MM.1S (cell line): ENCODE results near the gene SNF8.

ENCODE experiments used
- DNase-seq: peaks from one replicate; pipeline ENCODE4 v3.0.0-alpha.2; 2015
- H2AFZ ChIP-seq: fragments of 300-600 bp; sonication (generic); 2 replicates; pipeline ENCODE4 v1.6.0; 2016; ENCODE audit warnings: antibody characterized with exemption, low read length
- H3F3A ChIP-seq: fragments of 300-600 bp; sonication (generic); 2 replicates; pipeline ENCODE4 v1.6.1; 2016; ENCODE audit warnings: mild to moderate bottlenecking, antibody characterized with exemption, low read length, moderate library complexity, mixed read lengths; ENCODE audit not compliant: insufficient read depth
- H3K27ac ChIP-seq: fragments of 300-600 bp; sonication (generic); 2 replicates; pipeline ENCODE4 v1.5.1; 2016; ENCODE audit warnings: mild to moderate bottlenecking, low read length
- H3K27me3 ChIP-seq: fragments of 300-600 bp; sonication (generic); replicated peaks from 2 replicates; pipeline ENCODE4 v1.6.0; 2016; ENCODE audit warnings: low read length; ENCODE audit not compliant: insufficient read depth
- H3K36me3 ChIP-seq: fragments of 300-600 bp; sonication (generic); replicated peaks from 2 replicates; pipeline ENCODE4 v1.6.1; 2016; ENCODE audit warnings: mild to moderate bottlenecking, low read length, mixed read lengths; ENCODE audit not compliant: insufficient read depth
- H3K4me1 ChIP-seq: fragments of 300-600 bp; sonication (generic); 2 replicates; pipeline ENCODE4 v1.6.1; 2016; ENCODE audit warnings: low read length, mixed read lengths
- H3K4me2 ChIP-seq: fragments of 300-600 bp; sonication (generic); 2 replicates; pipeline ENCODE4 v1.6.0; 2016; ENCODE audit warnings: low read depth, low read length
- H3K4me3 ChIP-seq: fragments of 300-600 bp; sonication (generic); 2 replicates; pipeline ENCODE4 v1.5.1; 2016; ENCODE audit warnings: low read length, mixed read lengths
- H3K79me2 ChIP-seq: fragments of 300-600 bp; sonication (generic); 2 replicates; pipeline ENCODE4 v1.6.1; 2016; ENCODE audit warnings: mixed run types, low read length, mixed read lengths
- H3K9ac ChIP-seq: fragments of 300-600 bp; sonication (generic); 2 replicates; pipeline ENCODE4 v1.6.1; 2016; ENCODE audit warnings: low read length, mixed read lengths
- H3K9me2 ChIP-seq: fragments of 300-600 bp; sonication (generic); replicated peaks from 2 replicates; pipeline ENCODE4 v1.6.1; 2016; ENCODE audit warnings: mild to moderate bottlenecking, low read length, mixed read lengths; ENCODE audit not compliant: insufficient read depth
- H3K9me3 ChIP-seq: fragments of 300-600 bp; sonication (generic); replicated peaks from 2 replicates; pipeline ENCODE4 v1.6.1; 2016; ENCODE audit warnings: mild to moderate bottlenecking, low read length, mixed read lengths; ENCODE audit not compliant: insufficient read depth
- H4K20me1 ChIP-seq: fragments of 300-600 bp; sonication (generic); 2 replicates; pipeline ENCODE4 v1.6.1; 2016; ENCODE audit warnings: mild to moderate bottlenecking, low read length, moderate library complexity, mixed read lengths; ENCODE audit not compliant: insufficient read depth
- EZH2 ChIP-seq: fragments of 300-600 bp; sonication (generic); optimal IDR thresholded peaks from 2 replicates; pipeline ENCODE3; 2017; ENCODE audit warnings: low read depth, mild to moderate bottlenecking, antibody characterized with exemption, low read length, mixed read lengths
- EZH2phosphoT487 ChIP-seq: fragments of 300-600 bp; sonication (generic); IDR thresholded peaks from 2 replicates; pipeline ENCODE4 v1.6.1; 2018; ENCODE audit warnings: antibody characterized with exemption, low read length
- TF ChIP-seq, protein P1 (sequence below): fragments of 300-600 bp; sonication (generic); IDR thresholded peaks from 2 replicates; pipeline ENCODE4 v1.5.1; 2016; ENCODE audit warnings: antibody characterized with exemption, low read length, mixed read lengths

The SNF8 gene

DNA sequence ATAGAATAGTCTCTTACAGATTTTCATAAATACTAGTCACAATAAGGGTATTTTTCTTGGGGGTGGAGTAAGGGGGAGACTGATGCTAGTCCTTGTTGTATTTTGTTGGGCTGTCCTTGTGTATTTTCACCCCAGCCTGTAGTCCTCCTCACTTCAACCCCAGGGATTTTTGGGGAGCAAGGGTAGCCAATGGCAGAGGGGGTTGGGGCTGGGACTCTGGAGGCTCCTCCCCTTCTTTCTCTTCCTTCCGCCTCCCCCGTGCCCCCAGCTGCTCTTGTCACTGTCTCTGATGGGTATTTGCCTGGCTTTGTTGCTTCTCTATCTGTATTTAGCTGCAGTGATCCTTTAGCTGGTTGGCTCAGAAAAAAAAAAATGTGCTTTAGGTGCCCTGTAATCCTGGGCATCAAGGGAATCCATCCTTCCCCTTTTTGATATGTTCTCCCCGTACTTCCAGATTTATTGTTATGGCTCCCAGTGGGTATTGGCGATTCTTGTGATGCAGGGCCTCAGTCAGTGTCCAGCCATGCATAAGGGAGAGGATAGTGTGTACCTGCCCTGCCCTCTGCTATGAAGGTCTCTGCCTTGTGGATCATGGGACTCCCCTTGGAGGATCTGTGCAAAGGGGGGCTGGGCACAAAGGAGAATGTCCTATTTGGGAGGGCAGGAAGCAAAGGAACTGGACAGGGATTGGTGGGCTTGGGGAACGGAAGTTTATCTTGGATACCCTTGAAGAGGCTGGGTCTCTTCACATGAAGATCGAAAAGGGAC, 16.5 kb downstream of the SNF8 start:
- Histone ChIP-seq H3K9me2 (no peaks in the 10 kb centered on the region), H3K79me2 (no peaks in the 10 kb centered on the region), H3F3A (no peaks in the 10 kb centered on the region; the same call in 1 of the 2 replicates), H3K27me3 (no peaks in the 10 kb centered on the region), H3K36me3 (0 out of 2 replicates have a peak, but pooled peaks cover 4% of the 10 kb centered on the region), H4K20me1 (no peaks in the 10 kb centered on the region; the same call in 1 of the 2 replicates), H3K4me1 (no peaks in the 10 kb centered on the region), H3K9me3 (no peaks in the 10 kb centered on the region), H3K4me3 (no peak overlapping the region), H2AFZ (no peak overlapping the region), H3K27ac (no peak overlapping the region), H3K9ac (no peak overlapping the region), H3K4me2 (no peak overlapping the region)
- TF ChIP-seq EZH2 (no peak), EZH2phosphoT487 (no peak)
- TF ChIP-seq, protein P1, sequence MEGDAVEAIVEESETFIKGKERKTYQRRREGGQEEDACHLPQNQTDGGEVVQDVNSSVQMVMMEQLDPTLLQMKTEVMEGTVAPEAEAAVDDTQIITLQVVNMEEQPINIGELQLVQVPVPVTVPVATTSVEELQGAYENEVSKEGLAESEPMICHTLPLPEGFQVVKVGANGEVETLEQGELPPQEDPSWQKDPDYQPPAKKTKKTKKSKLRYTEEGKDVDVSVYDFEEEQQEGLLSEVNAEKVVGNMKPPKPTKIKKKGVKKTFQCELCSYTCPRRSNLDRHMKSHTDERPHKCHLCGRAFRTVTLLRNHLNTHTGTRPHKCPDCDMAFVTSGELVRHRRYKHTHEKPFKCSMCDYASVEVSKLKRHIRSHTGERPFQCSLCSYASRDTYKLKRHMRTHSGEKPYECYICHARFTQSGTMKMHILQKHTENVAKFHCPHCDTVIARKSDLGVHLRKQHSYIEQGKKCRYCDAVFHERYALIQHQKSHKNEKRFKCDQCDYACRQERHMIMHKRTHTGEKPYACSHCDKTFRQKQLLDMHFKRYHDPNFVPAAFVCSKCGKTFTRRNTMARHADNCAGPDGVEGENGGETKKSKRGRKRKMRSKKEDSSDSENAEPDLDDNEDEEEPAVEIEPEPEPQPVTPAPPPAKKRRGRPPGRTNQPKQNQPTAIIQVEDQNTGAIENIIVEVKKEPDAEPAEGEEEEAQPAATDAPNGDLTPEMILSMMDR = no peak
- no peak for DNase-seq

DNA sequence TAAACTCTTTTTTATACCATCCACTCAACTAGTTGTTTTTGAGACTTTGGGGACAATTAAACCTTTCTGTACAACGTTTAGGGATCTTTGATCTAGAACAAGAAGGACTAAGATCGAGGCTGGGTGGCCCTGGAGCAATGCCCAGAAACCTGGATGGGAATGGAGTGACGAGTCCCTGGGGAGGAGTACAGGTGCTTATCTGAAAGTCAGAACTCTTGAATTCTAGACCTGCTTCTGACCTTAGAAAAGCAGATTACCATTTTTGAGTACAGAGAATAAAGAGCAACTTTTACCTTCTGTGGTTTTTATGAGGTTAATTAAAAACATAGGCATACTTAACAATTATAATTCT, 18.7 kb downstream of the SNF8 start:
- no peak overlapping the region for H3K9ac ChIP-seq
- no peaks in the 10 kb centered on the region; the same call in 1 of the 2 replicates for H3F3A ChIP-seq
- H3K27me3 ChIP-seq = no peaks in the 10 kb centered on the region
- no peak overlapping the region for H3K4me3 ChIP-seq
- no peak overlapping the region for H3K27ac ChIP-seq
- TF ChIP-seq EZH2phosphoT487 = no peak
- TF ChIP-seq, protein P1 = no peak
- no peaks in the 10 kb centered on the region for H3K4me1 ChIP-seq
- peaks cover 9% of the 10 kb centered on the region; the same call in 1 of the 2 replicates for H3K36me3 ChIP-seq
- H2AFZ ChIP-seq = no peak overlapping the region
- DNase-seq = no peak
- H4K20me1 ChIP-seq = no peaks in the 10 kb centered on the region; the same call in 1 of the 2 replicates
- no peaks in the 10 kb centered on the region for H3K9me2 ChIP-seq
- H3K79me2 ChIP-seq = no peaks in the 10 kb centered on the region
- no peak overlapping the region for H3K4me2 ChIP-seq
- H3K9me3 ChIP-seq = no peaks in the 10 kb centered on the region

DNA sequence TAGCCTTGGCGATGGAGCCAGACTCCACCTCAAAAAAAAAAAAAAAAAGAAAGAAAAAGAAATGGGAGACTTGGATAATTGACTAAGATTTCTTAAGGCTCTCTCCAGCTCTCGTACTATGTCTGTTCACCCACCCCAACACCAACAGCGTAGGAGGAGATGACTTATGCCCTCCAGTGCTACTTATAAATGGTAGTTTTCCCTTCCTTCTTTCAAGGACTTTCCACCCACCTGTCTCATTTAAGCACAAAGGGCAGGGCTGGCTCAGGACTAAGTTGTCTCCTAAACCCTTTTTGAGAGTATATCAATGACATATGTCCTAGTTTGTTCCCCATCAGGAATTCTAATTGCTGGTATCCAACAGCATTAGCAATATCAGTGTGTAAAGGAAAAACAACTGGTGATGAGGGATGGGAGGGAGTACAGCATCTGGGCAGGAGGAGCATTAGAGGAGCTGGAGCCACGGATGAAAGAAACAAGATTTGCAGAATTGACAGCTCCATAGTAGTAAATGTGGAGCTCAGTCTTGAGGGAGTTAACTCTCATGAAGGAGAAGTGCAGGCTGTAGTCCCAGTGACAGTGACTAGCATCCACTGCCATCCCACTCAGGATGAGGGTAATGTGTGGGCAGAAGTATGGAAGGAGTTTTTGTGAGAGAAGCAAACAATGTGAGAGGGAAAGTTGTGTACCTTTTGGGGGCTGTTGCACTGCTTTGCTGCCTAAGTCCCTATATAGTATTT, 19.2 kb downstream of the SNF8 start:
- Histone ChIP-seq H3K4me1 (no peaks in the 10 kb centered on the region), H3K4me3 (no peak overlapping the region), H3K9me2 (no peaks in the 10 kb centered on the region), H3F3A (no peaks in the 10 kb centered on the region; the same call in 1 of the 2 replicates), H2AFZ (no peak overlapping the region), H3K36me3 (peaks cover 10% of the 10 kb centered on the region; the same call in 1 of the 2 replicates), H4K20me1 (no peaks in the 10 kb centered on the region; the same call in 1 of the 2 replicates), H3K27me3 (no peaks in the 10 kb centered on the region), H3K4me2 (no peak overlapping the region), H3K27ac (no peak overlapping the region), H3K9ac (no peak overlapping the region), H3K79me2 (no peaks in the 10 kb centered on the region), H3K9me3 (no peaks in the 10 kb centered on the region)
- DNase-seq = no peak
- TF ChIP-seq EZH2 (no peak), EZH2phosphoT487 (no peak)
- TF ChIP-seq, protein P1 = no peak
